PC-3 (cell line): ENCODE results near the gene SV2C. TPM values are rescaled to one million over a fixed set of nuclear protein-coding genes. Genes with fewer than 3 reads are reported as not detected.

Experiments used
- ATAC-seq: fragments of 200-7000 bp; cut with Tn5 transposase; 2 replicates; pipeline ENCODE4 v1.9.1; 2020; ENCODE audit warnings: mild to moderate bottlenecking, moderate library complexity
- BruUV-seq: library from RNA; stranded (reverse); fragments of 400-500 nt; replicated peaks from 2 replicates; lab custom pipeline; 2021; lab: Mats Ljungman, UMichigan
- CTCF ChIA-PET: fragments of 300-600 bp; sonication (Branson Sonifier 250); formaldehyde crosslinking; loops from one replicate; lab custom pipeline; 2022; ENCODE audit warnings: antibody characterized with exemption; lab: Charles Lee
- POLR2A ChIA-PET: fragments of 300-600 bp; sonication (Branson Sonifier 250); formaldehyde crosslinking; loops from one replicate; lab custom pipeline; 2022; ENCODE audit warnings: antibody characterized with exemption; ENCODE audit not compliant: unreplicated experiment; lab: Charles Lee
- DNase-seq: peaks from one replicate; pipeline ENCODE4 v3.0.0-alpha.2; 2015
- H2AFZ ChIP-seq: fragments of 300-600 bp; sonication (generic); 2 replicates; pipeline ENCODE4 v1.6.0; 2016; ENCODE audit warnings: antibody characterized with exemption, low read length
- H3F3A ChIP-seq: fragments of 300-600 bp; sonication (generic); one replicate; pipeline ENCODE4 v1.6.0; 2017; ENCODE audit warnings: antibody characterized with exemption, low read length, control low read depth, mild to moderate bottlenecking; ENCODE audit not compliant: unreplicated experiment
- H3K27ac ChIP-seq: fragments of 300-600 bp; sonication (generic); 2 replicates; pipeline ENCODE4 v1.5.1; 2016; ENCODE audit warnings: mild to moderate bottlenecking, low read length
- H3K27me3 ChIP-seq: fragments of 300-600 bp; sonication (generic); 2 replicates; pipeline ENCODE4 v1.6.1; 2016; ENCODE audit warnings: low read length, mixed read lengths
- H3K36me3 ChIP-seq: fragments of 300-600 bp; sonication (generic); 2 replicates; pipeline ENCODE4 v1.6.1; 2016; ENCODE audit warnings: low read depth, mixed run types, low read length, mixed read lengths
- H3K4me1 ChIP-seq: fragments of 300-600 bp; sonication (generic); 2 replicates; pipeline ENCODE4 v1.5.1; 2016; ENCODE audit warnings: low read length; ENCODE audit not compliant: insufficient read depth
- H3K4me2 ChIP-seq: fragments of 300-600 bp; sonication (generic); 2 replicates; pipeline ENCODE4 v1.6.0; 2016; ENCODE audit warnings: low read length
- H3K4me3 ChIP-seq: fragments of 300-600 bp; sonication (generic); 2 replicates; pipeline ENCODE4 v1.5.1; 2016; ENCODE audit warnings: mild to moderate bottlenecking, low read length, mixed read lengths
- H3K79me2 ChIP-seq: fragments of 300-600 bp; sonication (generic); 2 replicates; pipeline ENCODE4 v1.6.1; 2017; ENCODE audit warnings: low read length, mixed read lengths
- H3K9ac ChIP-seq: fragments of 300-600 bp; sonication (generic); 2 replicates; pipeline ENCODE4 v1.6.0; 2016; ENCODE audit warnings: mild to moderate bottlenecking, low read length
- H3K9me2 ChIP-seq: fragments of 300-600 bp; sonication (generic); replicated peaks from 2 replicates; pipeline ENCODE4 v1.6.1; 2016; ENCODE audit warnings: mixed run types, low read length, mixed read lengths
- H3K9me3 ChIP-seq: fragments of 300-600 bp; sonication (generic); 2 replicates; pipeline ENCODE4 v1.6.1; 2016; ENCODE audit warnings: low read length, mixed read lengths
- H4K20me1 ChIP-seq: fragments of 300-600 bp; sonication (generic); 2 replicates; pipeline ENCODE4 v1.6.1; 2016; ENCODE audit warnings: low read length, mixed read lengths
- CTCF ChIP-seq: fragments of 300-600 bp; sonication (generic); conservative IDR thresholded peaks from 2 replicates; pipeline ENCODE4 v1.5.1; 2017; ENCODE audit warnings: antibody characterized with exemption, low read depth, mild to moderate bottlenecking, low read length
- EZH2 ChIP-seq: fragments of 300-600 bp; sonication (generic); IDR thresholded peaks from one replicate; pipeline ENCODE4 v1.6.1; 2017; ENCODE audit warnings: antibody characterized with exemption, mild to moderate bottlenecking, low read length; ENCODE audit not compliant: unreplicated experiment
- EZH2phosphoT487 ChIP-seq: fragments of 300-600 bp; sonication (generic); IDR thresholded peaks from 2 replicates; pipeline ENCODE4 v1.6.1; 2018; ENCODE audit warnings: mild to moderate bottlenecking, antibody characterized with exemption, low read length, borderline replicate concordance
- intact Hi-C: fragments of 100-400 bp; cut with micrococcal nuclease; formaldehyde crosslinking; loops from 2 replicates; pipeline ENCODE4 v1.9.0; 2023
- total RNA-seq: library from RNA; depleted of rRNA; stranded (reverse); fragments of >200 nt; gene quantifications from 2 replicates; pipeline ENCODE4 v1.2.3, GENCODE V29; 2014

The SV2C gene
- total RNA-seq, 1 experiment from 2014 or later, result not detected

- H3K36me3 ChIP-seq, result no peaks in the 10 kb centered on the region
- H2AFZ ChIP-seq, result no peak overlapping the region
- H3K27me3 ChIP-seq, result no peaks in the 10 kb centered on the region
- no peaks in the 10 kb centered on the region for H3F3A ChIP-seq
- DNase-seq, result no peak
- H3K9me2 ChIP-seq, result no peaks in the 10 kb centered on the region
- H3K4me2 ChIP-seq, result no peak overlapping the region
- no peak overlapping the region for H3K4me3 ChIP-seq
- 0 out of 2 replicates have a peak, but pooled peaks cover 3% of the 10 kb centered on the region for H3K4me1 ChIP-seq
- no TSS peak for BruUV-seq
- intact Hi-C loops, result no loop called here
- H3K9ac ChIP-seq, result no peak overlapping the region
- no peak for ATAC-seq
- H4K20me1 ChIP-seq, result no peaks in the 10 kb centered on the region
- no peak overlapping the region for H3K27ac ChIP-seq
- CTCF ChIA-PET, result no interaction called here
- TF ChIP-seq CTCF (no peak), EZH2phosphoT487 (no peak)
- no peaks in the 10 kb centered on the region for H3K9me3 ChIP-seq
- H3K79me2 ChIP-seq, result no peaks in the 10 kb centered on the region
- POLR2A ChIA-PET, result no interaction called here
Observed at GRCh38 chr5:76388791-76389512, 305.8 kb downstream of the SV2C start.

- no peaks in the 10 kb centered on the region for H3K9me2 ChIP-seq
- intact Hi-C loops, result no loop called here
- H3K4me2 ChIP-seq, result no peak overlapping the region
- DNase-seq, result no peak
- no peaks in the 10 kb centered on the region for H3F3A ChIP-seq
- H3K4me3 ChIP-seq, result no peak overlapping the region
- no peaks in the 10 kb centered on the region for H4K20me1 ChIP-seq
- no peak for ATAC-seq
- H3K27me3 ChIP-seq, result no peaks in the 10 kb centered on the region
- no peaks in the 10 kb centered on the region for H3K9me3 ChIP-seq
- 0 out of 2 replicates have a peak, but pooled peaks cover 3% of the 10 kb centered on the region for H3K4me1 ChIP-seq
- no TSS peak for BruUV-seq
- CTCF ChIA-PET, result no interaction called here
- H3K79me2 ChIP-seq, result no peaks in the 10 kb centered on the region
- POLR2A ChIA-PET, result no interaction called here
- no peak overlapping the region for H3K9ac ChIP-seq
- no peak overlapping the region for H2AFZ ChIP-seq
- no peaks in the 10 kb centered on the region for H3K36me3 ChIP-seq
- H3K27ac ChIP-seq, result no peak overlapping the region
- TF ChIP-seq CTCF (no peak), EZH2phosphoT487 (no peak), EZH2 (no peak)
Observed at GRCh38 chr5:76389513-76390154, 306.5 kb downstream of the SV2C start.

- H3K4me2 ChIP-seq, result no peak overlapping the region
- ATAC-seq (no peak), DNase-seq (no peak)
- no peak overlapping the region for H3K27ac ChIP-seq
- ChIA-PET CTCF (no interaction called here), POLR2A (interaction anchor here (0.5 kb wide), 1 partner anchor 9 kb away, joined by 5 read pairs; no protein-coding TSS in a partner anchor)
- H3K4me3 ChIP-seq, result no peak overlapping the region
- H3K4me1 ChIP-seq, result 0 out of 2 replicates have a peak, but pooled peaks cover 3% of the 10 kb centered on the region
- no peaks in the 10 kb centered on the region for H3K9me3 ChIP-seq
- TF ChIP-seq EZH2, result no peak
- no peak for TF ChIP-seq CTCF
- no peak for TF ChIP-seq EZH2phosphoT487
- no peaks in the 10 kb centered on the region for H3K27me3 ChIP-seq
- H3K36me3 ChIP-seq, result no peaks in the 10 kb centered on the region
- H2AFZ ChIP-seq, result no peak overlapping the region
- intact Hi-C loops, result no loop called here
- H3F3A ChIP-seq, result no peaks in the 10 kb centered on the region
- no TSS peak for BruUV-seq
- no peaks in the 10 kb centered on the region for H4K20me1 ChIP-seq
- no peaks in the 10 kb centered on the region for H3K79me2 ChIP-seq
- H3K9me2 ChIP-seq, result no peaks in the 10 kb centered on the region
- H3K9ac ChIP-seq, result no peak overlapping the region
Observed at GRCh38 chr5:76391014-76391413, 307.8 kb downstream of the SV2C start.
